Omental fat pad (tissue), 4 donors: Measurements from ENCODE around the gene SLC9A3. TPM values are rescaled to one million over a fixed set of nuclear protein-coding genes. Genes with fewer than 3 reads are reported as not detected.

Experiments
- ATAC-seq: fragments of 150-250 bp; one replicate; pipeline ENCODE4 v1.9.1; 2016; ENCODE audit warnings: mild to moderate bottlenecking, moderate library complexity; ENCODE audit not compliant: low FRiP score
- DNase-seq: peaks from one replicate; pipeline ENCODE4 v3.0.0-alpha.2; 2019; ENCODE audit warnings: low spot score
- total RNA-seq, 4 donors: library from RNA; depleted of rRNA; stranded (reverse); fragments of >200 nt; gene quantifications; one replicate each; pipeline ENCODE4 v1.1.0, GENCODE V29; 2016
- TF ChIP-seq, protein P1 (sequence below), 3 donors: fragments of 450-650 bp; IDR thresholded peaks; one replicate each; pipeline ENCODE4 v1.5.1; 2016 to 2017; ENCODE audit warnings: antibody characterized with exemption in 3 of 3, mild to moderate bottlenecking in 3 of 3, moderate library complexity in 2 of 3

Gene SLC9A3
- total RNA-seq, 4 donors from 2014 or later: 1.0 to 4.3 (median 1.7) TPM

DNA sequence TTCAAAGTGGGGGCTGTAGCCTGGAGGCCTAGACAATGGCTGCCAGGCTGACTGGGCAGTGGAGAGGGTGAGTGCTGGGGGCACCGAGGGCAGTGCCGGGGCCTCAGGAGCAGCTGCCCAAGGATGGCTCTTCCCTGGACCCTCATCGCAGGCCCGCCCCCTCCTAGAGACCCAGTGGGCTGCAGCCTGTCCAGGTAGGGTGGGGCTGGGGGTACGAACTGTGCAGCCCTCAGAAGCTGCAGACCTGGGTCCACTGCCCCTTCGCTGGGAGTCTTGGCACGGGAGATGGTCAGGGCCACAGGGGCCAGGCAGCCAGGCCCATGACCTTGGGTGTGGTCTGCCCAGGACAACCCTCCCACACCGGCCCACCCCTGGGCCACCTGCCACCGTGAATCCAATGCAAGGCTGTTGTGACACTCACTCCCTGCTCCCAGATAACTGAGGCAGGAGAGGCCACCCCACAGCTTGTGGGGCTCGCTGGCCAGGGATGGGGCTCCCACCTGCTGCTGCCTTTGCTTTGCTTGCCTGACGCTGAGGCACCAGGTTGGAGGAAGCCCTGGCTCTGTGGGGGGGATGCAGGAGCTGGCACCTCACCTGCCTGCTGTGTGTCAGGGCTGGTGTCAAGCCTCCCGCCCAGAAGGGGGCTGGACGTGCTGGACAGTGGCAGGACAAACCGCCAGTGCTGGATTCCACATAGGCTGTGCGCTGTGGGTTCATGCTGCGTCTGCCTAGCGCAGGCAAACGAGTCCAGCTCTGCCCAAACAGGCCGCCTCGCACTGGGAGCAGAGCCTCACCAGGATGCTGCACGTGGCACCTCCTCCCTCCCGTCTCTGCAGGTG lies 23.1 kb upstream of the SLC9A3 start:
- no peak for ATAC-seq
- TF ChIP-seq, protein P1, sequence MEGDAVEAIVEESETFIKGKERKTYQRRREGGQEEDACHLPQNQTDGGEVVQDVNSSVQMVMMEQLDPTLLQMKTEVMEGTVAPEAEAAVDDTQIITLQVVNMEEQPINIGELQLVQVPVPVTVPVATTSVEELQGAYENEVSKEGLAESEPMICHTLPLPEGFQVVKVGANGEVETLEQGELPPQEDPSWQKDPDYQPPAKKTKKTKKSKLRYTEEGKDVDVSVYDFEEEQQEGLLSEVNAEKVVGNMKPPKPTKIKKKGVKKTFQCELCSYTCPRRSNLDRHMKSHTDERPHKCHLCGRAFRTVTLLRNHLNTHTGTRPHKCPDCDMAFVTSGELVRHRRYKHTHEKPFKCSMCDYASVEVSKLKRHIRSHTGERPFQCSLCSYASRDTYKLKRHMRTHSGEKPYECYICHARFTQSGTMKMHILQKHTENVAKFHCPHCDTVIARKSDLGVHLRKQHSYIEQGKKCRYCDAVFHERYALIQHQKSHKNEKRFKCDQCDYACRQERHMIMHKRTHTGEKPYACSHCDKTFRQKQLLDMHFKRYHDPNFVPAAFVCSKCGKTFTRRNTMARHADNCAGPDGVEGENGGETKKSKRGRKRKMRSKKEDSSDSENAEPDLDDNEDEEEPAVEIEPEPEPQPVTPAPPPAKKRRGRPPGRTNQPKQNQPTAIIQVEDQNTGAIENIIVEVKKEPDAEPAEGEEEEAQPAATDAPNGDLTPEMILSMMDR (IDR thresholded peaks at IDR 0.05): no peak
- no peak for DNase-seq

DNA sequence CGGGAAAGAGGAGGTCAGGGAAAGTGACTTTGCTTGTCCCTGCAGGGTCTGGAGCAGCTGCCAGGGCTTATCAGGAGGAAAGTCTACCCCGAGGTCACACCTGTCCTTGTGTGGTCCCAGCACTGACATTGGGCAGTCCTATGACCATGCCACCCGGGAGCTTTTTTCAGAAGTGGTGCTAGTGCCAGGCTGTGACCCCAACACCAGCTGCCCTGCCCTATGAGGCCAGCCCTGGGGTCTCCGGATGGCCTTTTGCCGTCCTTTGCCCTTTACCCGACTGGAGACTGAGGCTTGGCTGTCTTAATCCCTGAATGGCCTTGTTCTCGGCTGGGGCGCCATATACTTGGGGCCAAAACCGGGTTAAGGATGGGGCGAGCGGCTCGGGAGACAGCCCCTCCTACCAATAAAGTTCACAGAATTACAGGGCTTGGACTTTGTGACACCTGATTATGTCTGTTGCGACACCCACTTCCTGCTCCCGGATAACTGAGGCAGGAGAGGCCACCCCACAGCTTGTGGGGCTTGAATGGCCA lies 22.2 kb upstream of the SLC9A3 start:
- DNase-seq: no peak

DNA sequence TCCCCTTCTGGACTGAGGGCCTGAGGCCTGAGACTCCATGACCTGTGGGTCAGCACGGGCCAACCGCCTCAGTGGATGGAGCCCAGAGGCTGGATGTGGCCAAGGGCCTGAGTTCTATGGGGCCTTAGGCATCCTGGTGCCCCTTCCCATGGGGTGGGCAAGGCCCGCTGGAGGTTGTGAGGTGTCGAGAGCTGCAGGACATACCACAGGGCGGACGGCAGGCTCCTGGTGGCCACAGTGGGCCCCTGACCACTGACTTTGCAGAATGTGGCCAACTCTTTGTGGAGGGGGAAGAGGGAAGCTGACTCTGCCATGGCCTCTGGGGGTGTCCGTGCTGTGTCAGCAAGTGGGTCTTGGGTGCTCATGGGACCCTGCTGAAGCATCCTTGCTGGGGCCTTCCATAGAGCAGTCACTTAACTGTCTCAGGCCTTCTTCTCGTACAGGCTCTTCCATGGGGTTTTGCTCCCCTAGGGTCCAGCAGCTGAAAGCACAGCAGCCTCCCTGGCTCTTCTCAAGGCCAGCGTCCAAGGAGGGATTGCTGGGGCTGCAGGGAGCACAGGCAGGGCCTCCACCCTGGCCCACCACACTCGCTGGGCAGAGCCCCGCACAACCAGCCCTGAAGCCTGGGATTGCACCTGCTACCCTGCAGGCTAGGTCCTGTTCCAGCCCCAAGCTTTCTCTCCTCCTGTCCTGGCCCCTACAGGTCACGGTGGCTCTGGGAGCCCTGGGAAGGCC lies 21.6 kb upstream of the SLC9A3 start:
- ATAC-seq (no peak), DNase-seq (no peak)
- TF ChIP-seq, protein P1 (IDR thresholded peaks at IDR 0.05): no peak

More for the DNA sequence above, 22.2 kb upstream of the SLC9A3 start:
- ATAC-seq: no peak
- TF ChIP-seq, protein P1 (IDR thresholded peaks at IDR 0.05): no peak

DNA sequence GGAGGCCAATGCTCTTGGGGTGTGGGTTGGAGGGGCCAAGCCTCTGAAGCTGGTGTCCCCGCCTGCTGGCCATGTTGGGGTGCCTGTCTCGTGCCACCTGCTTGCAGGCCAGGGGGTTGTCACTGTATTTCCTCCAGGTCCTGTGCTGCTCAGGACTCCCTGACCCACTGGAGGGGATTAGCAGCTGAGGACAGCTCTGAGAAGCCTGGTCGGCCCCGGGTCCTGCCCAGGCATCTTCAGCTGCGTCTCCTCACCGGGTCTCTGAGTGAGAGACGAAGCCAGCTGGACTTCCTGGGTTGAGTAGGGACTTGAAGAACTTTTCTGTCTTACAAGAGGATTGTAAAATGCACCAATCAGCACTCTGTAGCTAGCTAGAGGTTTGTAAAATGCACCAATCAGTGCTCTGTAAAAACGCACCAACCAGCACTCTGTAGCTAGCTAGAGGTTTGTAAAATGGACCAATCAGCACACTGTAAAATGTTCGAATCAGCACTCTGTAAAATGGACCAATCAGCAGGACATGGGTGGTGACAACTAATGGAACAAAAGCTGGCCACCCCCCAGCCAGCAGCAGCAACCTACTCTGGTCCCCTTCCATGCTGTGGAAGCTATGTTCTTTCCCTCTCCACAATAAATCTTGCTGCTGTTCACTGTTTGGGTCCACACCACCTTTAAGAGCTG lies 20.6 kb upstream of the SLC9A3 start:
- no peak for DNase-seq

DNA sequence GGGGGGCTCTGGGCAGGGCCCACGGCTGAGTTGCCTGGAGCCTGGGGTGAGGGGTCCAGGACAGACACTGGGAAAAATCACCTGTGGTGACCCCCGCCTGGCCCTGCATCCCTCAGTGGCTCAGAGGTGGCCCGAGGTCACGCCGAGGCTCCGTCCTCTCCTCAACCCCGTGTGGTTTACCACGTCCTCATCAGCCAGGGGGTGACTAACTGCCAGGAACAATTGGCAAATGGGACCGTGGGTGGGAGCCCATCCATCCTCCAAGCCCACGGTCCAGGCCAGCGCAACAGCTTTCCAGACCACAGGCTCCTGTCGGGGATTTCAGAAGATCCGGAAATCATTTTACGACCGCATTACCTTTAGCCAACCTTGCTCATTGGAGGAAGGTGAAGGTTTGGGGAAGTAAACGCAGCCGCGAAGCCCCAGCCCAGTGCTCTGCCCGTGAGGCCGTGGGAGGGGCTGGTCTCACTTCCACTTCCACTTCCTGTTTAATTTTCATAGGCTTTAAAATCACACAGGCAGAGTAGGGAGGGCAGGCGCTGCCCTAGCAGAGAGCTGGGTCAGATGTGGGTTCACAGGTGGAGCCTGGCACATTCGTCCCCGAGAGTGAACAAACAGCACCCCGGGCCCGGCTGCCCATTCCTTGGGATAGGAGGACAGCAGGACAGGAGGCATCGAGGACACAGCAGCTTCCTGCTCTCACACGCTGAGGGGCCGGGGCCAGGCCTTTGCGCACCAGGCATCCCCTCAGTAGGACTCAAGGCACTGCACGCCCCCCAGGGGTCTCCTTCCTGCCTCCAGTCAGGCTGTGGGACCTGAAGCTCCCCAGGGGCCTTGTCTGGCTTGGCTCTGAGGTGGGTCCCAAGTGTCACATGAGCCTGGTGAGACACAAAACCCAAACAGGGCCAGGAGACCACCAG lies 19.8 kb upstream of the SLC9A3 start:
- ATAC-seq: no peak
- TF ChIP-seq, protein P1 (IDR thresholded peaks at IDR 0.05): no peak
- no peak for DNase-seq

More for the DNA sequence above, 20.6 kb upstream of the SLC9A3 start:
- TF ChIP-seq, protein P1 (IDR thresholded peaks at IDR 0.05): no peak
- ATAC-seq: no peak

DNA sequence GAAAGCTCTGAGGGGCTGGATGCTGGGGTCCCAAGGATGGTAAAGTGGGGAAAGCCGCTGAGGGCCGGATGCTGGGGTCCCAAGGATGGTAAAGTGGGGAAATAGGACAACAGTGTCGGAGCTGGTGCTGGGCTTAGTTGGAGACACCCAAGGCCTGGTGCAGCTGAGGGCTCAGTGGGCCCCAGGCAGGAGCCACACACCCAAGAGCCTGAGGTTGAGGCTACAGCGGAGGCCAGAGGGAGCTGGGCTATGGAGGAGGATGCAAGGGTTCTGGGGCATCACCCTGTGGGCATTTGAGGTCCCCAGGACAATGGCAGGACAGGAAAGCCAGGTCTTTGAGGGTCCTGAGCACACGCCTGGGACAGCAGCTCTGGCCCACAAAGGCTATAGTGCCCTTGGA lies 19.1 kb upstream of the SLC9A3 start:
- TF ChIP-seq, protein P1 (IDR thresholded peaks at IDR 0.05): no peak
- ATAC-seq: no peak
- DNase-seq: no peak
